ENCODE measurements around the gene KRTAP5-11. TPM values are rescaled to one million over a fixed set of nuclear protein-coding genes. Genes with fewer than 3 reads are reported as not detected.

Gene KRTAP5-11
- total RNA-seq, 1 donor from 2014 or later: not detected

Other genes starting within 250 kb of the KRTAP5-11 start
- 29.8 and 30.2 TPM in 2 replicates for gene DHCR7, start 134.5 kb downstream of the KRTAP5-11 start, total RNA-seq
- gene NADSYN1, start 129.7 kb downstream of the KRTAP5-11 start, total RNA-seq: 51.0 and 55.4 TPM in 2 replicates
- gene KRTAP5-7, start 55.6 kb downstream of the KRTAP5-11 start, total RNA-seq: not detected in 2 replicates
- gene KRTAP5-8, start 44.9 kb downstream of the KRTAP5-11 start, total RNA-seq: not detected in 2 replicates
- not detected in 2 replicates for gene KRTAP5-9, start 34.5 kb downstream of the KRTAP5-11 start, total RNA-seq
- gene KRTAP5-10, start 17.3 kb downstream of the KRTAP5-11 start, total RNA-seq: 0.30 and 0.31 TPM in 2 replicates